Omental fat pad (tissue), 4 donors: ENCODE measurements around the gene RNF2. TPM values are rescaled to one million over a fixed set of nuclear protein-coding genes. Genes with fewer than 3 reads are reported as not detected.

Source experiments
- ATAC-seq: fragments of 150-250 bp; one replicate; pipeline ENCODE4 v1.9.1; 2016; ENCODE audit warnings: mild to moderate bottlenecking, moderate library complexity; ENCODE audit not compliant: low FRiP score
- DNase-seq: peaks from one replicate; pipeline ENCODE4 v3.0.0-alpha.2; 2019; ENCODE audit warnings: low spot score
- CTCF ChIP-seq, 3 donors: fragments of 450-650 bp; IDR thresholded peaks; one replicate each; pipeline ENCODE4 v1.5.1; 2016 to 2017; ENCODE audit warnings: antibody characterized with exemption in 3 of 3, mild to moderate bottlenecking in 3 of 3, moderate library complexity in 2 of 3
- total RNA-seq, 4 donors: library from RNA; depleted of rRNA; stranded (reverse); fragments of >200 nt; gene quantifications; one replicate each; pipeline ENCODE4 v1.1.0, GENCODE V29; 2016

Gene RNF2
- total RNA-seq, 4 donors from 2014 or later: 15.9 to 27.6 (median 18.3) TPM

GRCh38 chr1:185073725-185074124 lies 28.4 kb downstream of the RNF2 start:
- no peak for DNase-seq
- no peak for TF ChIP-seq CTCF (IDR thresholded peaks at IDR 0.05)
- ATAC-seq: no peak

GRCh38 chr1:185074307-185074706 lies 28.9 kb downstream of the RNF2 start:
- DNase-seq (no peak), ATAC-seq (no peak)
- TF ChIP-seq CTCF (IDR thresholded peaks at IDR 0.05): no peak

GRCh38 chr1:185075476-185075875 lies 30.1 kb downstream of the RNF2 start:
- no peak for DNase-seq
- ATAC-seq: no peak
- no peak for TF ChIP-seq CTCF (IDR thresholded peaks at IDR 0.05)

GRCh38 chr1:185077374-185077773 lies 32.0 kb downstream of the RNF2 start:
- DNase-seq: no peak
- TF ChIP-seq CTCF (IDR thresholded peaks at IDR 0.05): no peak
- ATAC-seq: no peak

- TF ChIP-seq CTCF (IDR thresholded peaks at IDR 0.05): no peak
- ATAC-seq (no peak), DNase-seq (no peak)
Observed at GRCh38 chr1:185080422-185080821, 35.1 kb downstream of the RNF2 start.

GRCh38 chr1:185083818-185084217 lies 38.5 kb downstream of the RNF2 start:
- TF ChIP-seq CTCF (IDR thresholded peaks at IDR 0.05): no peak
- ATAC-seq (no peak), DNase-seq (no peak)

GRCh38 chr1:185087101-185087500 lies 41.7 kb downstream of the RNF2 start:
- ATAC-seq: no peak
- no peak for DNase-seq
- no peak for TF ChIP-seq CTCF (IDR thresholded peaks at IDR 0.05)
